Measurements from ENCODE around the gene DAP3.

DNA sequence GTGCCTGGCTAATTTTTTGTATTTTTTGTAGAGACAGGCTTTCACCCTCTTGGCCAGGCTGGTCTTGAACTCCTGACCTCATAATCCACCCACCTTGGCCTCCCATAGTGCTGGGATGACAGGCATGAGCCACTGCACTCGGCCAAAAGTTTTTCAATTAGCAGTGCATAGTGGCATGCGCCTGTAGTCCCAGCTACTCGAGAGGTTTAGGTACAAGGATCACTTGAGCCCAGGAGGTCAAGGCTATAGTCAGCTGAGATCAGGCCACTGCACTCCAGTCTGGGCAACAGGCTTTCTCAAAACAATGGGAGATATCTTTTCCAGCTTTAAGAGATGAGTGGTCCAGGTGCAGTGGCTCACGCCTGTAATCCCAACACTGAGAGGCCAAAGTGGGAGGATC, 30.8 kb downstream of the DAP3 start:
- TF ChIP-seq, protein P1, sequence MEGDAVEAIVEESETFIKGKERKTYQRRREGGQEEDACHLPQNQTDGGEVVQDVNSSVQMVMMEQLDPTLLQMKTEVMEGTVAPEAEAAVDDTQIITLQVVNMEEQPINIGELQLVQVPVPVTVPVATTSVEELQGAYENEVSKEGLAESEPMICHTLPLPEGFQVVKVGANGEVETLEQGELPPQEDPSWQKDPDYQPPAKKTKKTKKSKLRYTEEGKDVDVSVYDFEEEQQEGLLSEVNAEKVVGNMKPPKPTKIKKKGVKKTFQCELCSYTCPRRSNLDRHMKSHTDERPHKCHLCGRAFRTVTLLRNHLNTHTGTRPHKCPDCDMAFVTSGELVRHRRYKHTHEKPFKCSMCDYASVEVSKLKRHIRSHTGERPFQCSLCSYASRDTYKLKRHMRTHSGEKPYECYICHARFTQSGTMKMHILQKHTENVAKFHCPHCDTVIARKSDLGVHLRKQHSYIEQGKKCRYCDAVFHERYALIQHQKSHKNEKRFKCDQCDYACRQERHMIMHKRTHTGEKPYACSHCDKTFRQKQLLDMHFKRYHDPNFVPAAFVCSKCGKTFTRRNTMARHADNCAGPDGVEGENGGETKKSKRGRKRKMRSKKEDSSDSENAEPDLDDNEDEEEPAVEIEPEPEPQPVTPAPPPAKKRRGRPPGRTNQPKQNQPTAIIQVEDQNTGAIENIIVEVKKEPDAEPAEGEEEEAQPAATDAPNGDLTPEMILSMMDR (IDR thresholded peaks at IDR 0.05; ENCODE audit: low read depth, low read length), result no peak
- TF ChIP-seq, protein P2, sequence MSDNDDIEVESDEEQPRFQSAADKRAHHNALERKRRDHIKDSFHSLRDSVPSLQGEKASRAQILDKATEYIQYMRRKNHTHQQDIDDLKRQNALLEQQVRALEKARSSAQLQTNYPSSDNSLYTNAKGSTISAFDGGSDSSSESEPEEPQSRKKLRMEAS (IDR thresholded peaks at IDR 0.05; ENCODE audit: low read depth, low read length), result no peak
- no peak for TF ChIP-seq POLR2A (IDR thresholded peaks at IDR 0.05; ENCODE audit: extremely low read depth, insufficient read length)

Data from NB4 (cell line).